Astrocyte (in vitro differentiated cells and primary cell): ENCODE data around the gene SPAG9. TPM values are rescaled to one million over a fixed set of nuclear protein-coding genes. Genes with fewer than 3 reads are reported as not detected.

Experiments used
- DNase-seq: peaks from one replicate; pipeline ENCODE4 v3.0.0-alpha.2; 2010; ENCODE audit warnings: low read depth
- FAIRE-seq: peaks from 2 replicates; lab custom pipeline; 2011; peaks lifted over from hg19 to GRCh38; lab: Jason Lieb, UNC
- H2AFZ ChIP-seq: 2 replicates; pipeline ENCODE4 v1.6.0; 2012; ENCODE audit warnings: low read depth, low read length, inconsistent platforms
- H3K27ac ChIP-seq: 2 replicates; pipeline ENCODE4 v1.5.1; 2011; ENCODE audit warnings: low read depth, low read length, inconsistent platforms
- H3K27me3 ChIP-seq: 2 replicates; pipeline ENCODE4 v1.6.0; 2011; ENCODE audit warnings: low read length, inconsistent platforms; ENCODE audit not compliant: insufficient read depth
- H3K36me3 ChIP-seq: 2 replicates; pipeline ENCODE4 v1.5.1; 2011; ENCODE audit warnings: low read length, inconsistent platforms; ENCODE audit not compliant: insufficient read depth
- H3K4me1 ChIP-seq: 2 replicates; pipeline ENCODE4 v1.5.1; 2011; ENCODE audit warnings: low read length, inconsistent platforms; ENCODE audit not compliant: insufficient read depth
- H3K4me2 ChIP-seq: 2 replicates; pipeline ENCODE4 v1.6.0; 2012; ENCODE audit warnings: low read length, inconsistent platforms
- H3K4me3 ChIP-seq: 2 replicates; pipeline ENCODE4 v1.5.1; 2011; ENCODE audit warnings: low read depth, mild to moderate bottlenecking, low read length, inconsistent platforms; ENCODE audit not compliant: insufficient read depth
- H3K79me2 ChIP-seq: 2 replicates; pipeline ENCODE4 v1.6.0; 2012; ENCODE audit warnings: mild to moderate bottlenecking, low read length, inconsistent platforms; ENCODE audit not compliant: insufficient read depth
- H3K9ac ChIP-seq: 2 replicates; pipeline ENCODE4 v1.6.0; 2012; ENCODE audit warnings: mild to moderate bottlenecking, low read length, inconsistent platforms
- H3K9me3 ChIP-seq: 2 replicates; pipeline ENCODE4 v1.5.1; 2012; ENCODE audit warnings: low read depth, mild to moderate bottlenecking, low read length, inconsistent platforms; ENCODE audit not compliant: insufficient read depth
- H4K20me1 ChIP-seq: 2 replicates; pipeline ENCODE4 v1.6.0; 2012; ENCODE audit warnings: low read length, inconsistent platforms; ENCODE audit not compliant: insufficient read depth
- H3K27ac Mint-ChIP-seq: one replicate; pipeline ENCODE4 v1.8.0; 2021; ENCODE audit warnings: mild to moderate bottlenecking, mixed read lengths; ENCODE audit not compliant: unreplicated experiment
- H3K27me3 Mint-ChIP-seq: one replicate; pipeline ENCODE4 v1.8.0; 2021; ENCODE audit warnings: low read depth, mixed read lengths; ENCODE audit not compliant: unreplicated experiment
- H3K36me3 Mint-ChIP-seq: one replicate; pipeline ENCODE4 v1.8.0; 2021; ENCODE audit warnings: low read depth, mixed read lengths; ENCODE audit not compliant: unreplicated experiment
- H3K4me1 Mint-ChIP-seq: one replicate; pipeline ENCODE4 v1.8.0; 2021; ENCODE audit warnings: low read depth, mixed read lengths; ENCODE audit not compliant: unreplicated experiment
- H3K4me3 Mint-ChIP-seq: one replicate; pipeline ENCODE4 v1.8.0; 2021; ENCODE audit warnings: mild to moderate bottlenecking, moderate library complexity, mixed read lengths; ENCODE audit not compliant: unreplicated experiment
- H3K9me3 Mint-ChIP-seq: one replicate; pipeline ENCODE4 v1.8.0; 2021; ENCODE audit warnings: mild to moderate bottlenecking, mixed read lengths; ENCODE audit not compliant: unreplicated experiment
- CTCF ChIP-seq: IDR thresholded peaks from 2 replicates; pipeline ENCODE4 v1.5.1; 2011; ENCODE audit warnings: low read depth, mild to moderate bottlenecking, inconsistent platforms, low read length, moderate library complexity; ENCODE audit not compliant: insufficient read depth
- EZH2 ChIP-seq: IDR thresholded peaks from 2 replicates; pipeline ENCODE4 v1.6.1; 2012; ENCODE audit warnings: mild to moderate bottlenecking, low read length, inconsistent platforms; ENCODE audit not compliant: insufficient read depth
- total RNA-seq: library from RNA; stranded (reverse); gene quantifications from 2 replicates; pipeline ENCODE4 v1.2.1, GENCODE V29; 2021

SPAG9 gene
- total RNA-seq, 1 donor from 2014 or later, result 102 TPM

DNA sequence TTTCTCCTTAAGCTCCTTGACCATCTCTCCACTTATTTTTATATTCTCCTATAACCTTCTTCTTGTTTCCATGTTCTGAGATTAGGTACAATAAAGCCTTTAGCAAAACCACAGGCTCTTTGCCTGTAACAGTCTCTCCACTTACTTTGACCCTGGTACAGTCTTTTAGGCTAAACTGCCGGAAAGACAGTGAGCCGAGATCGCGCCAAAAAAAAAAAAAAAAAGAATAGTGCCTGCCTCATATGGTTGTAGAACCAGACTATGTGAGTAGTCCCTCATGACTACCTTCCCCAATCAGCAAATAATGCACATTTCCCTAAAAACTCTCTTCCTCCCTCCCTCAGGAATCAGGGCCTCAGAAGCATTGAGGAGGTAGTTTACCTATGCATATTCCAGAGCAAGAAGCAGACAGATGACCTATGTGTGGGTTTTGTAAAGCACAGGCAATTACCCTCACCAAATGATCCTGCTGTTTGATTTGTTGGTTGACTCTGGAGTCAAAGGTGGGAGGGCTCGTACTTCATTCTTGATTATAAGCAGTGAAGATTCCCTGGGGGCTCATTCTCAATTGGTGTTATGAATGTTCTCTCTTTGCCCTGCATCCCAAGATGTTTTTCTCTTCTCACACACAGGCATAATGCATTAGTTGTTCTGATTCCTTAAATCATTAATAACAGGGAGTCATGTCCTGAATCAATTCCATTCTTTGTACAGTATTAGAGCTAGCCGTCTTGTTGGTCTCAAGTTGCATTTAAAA is 23.8 kb upstream of the SPAG9 start:
- H2AFZ ChIP-seq, result no peak overlapping the region

GRCh38 chr17:51142597-51142996 is 21.9 kb upstream of the SPAG9 start:
- no peaks in the 10 kb centered on the region for H3K36me3 Mint-ChIP-seq
- DNase-seq (no peak), FAIRE-seq (no peak)
- Histone ChIP-seq H3K27me3 (no peaks in the 10 kb centered on the region), H3K9me3 (no peaks in the 10 kb centered on the region), H3K4me3 (no peak overlapping the region), H3K36me3 (no peaks in the 10 kb centered on the region), H3K4me2 (no peak overlapping the region), H2AFZ (no peak overlapping the region), H3K4me1 (no peaks in the 10 kb centered on the region), H3K27ac (no peak overlapping the region), H3K79me2 (no peaks in the 10 kb centered on the region), H4K20me1 (no peaks in the 10 kb centered on the region), H3K9ac (no peak overlapping the region)
- no peak overlapping the region for H3K4me3 Mint-ChIP-seq
- TF ChIP-seq EZH2 (no peak), CTCF (no peak)
- no peaks in the 10 kb centered on the region for H3K9me3 Mint-ChIP-seq
- no peak overlapping the region for H3K27ac Mint-ChIP-seq
- no peaks in the 10 kb centered on the region for H3K27me3 Mint-ChIP-seq
- H3K4me1 Mint-ChIP-seq, result peaks cover 3% of the 10 kb centered on the region

More for the DNA sequence above, 23.8 kb upstream of the SPAG9 start:
- Mint-ChIP-seq H3K4me1 (peaks cover 6% of the 10 kb centered on the region), H3K27me3 (no peaks in the 10 kb centered on the region), H3K9me3 (no peaks in the 10 kb centered on the region), H3K36me3 (no peaks in the 10 kb centered on the region), H3K4me3 (no peak overlapping the region), H3K27ac (no peak overlapping the region)
- H3K79me2 ChIP-seq, result no peaks in the 10 kb centered on the region
- no peak for FAIRE-seq
- no peak overlapping the region for H3K4me3 ChIP-seq
- no peak for DNase-seq
- H3K27me3 ChIP-seq, result no peaks in the 10 kb centered on the region
- TF ChIP-seq EZH2 (no peak), CTCF (no peak)
- H3K36me3 ChIP-seq, result no peaks in the 10 kb centered on the region
- no peaks in the 10 kb centered on the region for H4K20me1 ChIP-seq
- no peak overlapping the region for H3K27ac ChIP-seq
- no peak overlapping the region for H3K9ac ChIP-seq
- H3K4me1 ChIP-seq, result no peaks in the 10 kb centered on the region
- H3K4me2 ChIP-seq, result no peak overlapping the region
- H3K9me3 ChIP-seq, result no peaks in the 10 kb centered on the region

- H3K4me1 ChIP-seq, result no peaks in the 10 kb centered on the region
- FAIRE-seq (no peak), DNase-seq (no peak)
- no peaks in the 10 kb centered on the region for H3K36me3 ChIP-seq
- no peak overlapping the region for H3K9ac ChIP-seq
- Mint-ChIP-seq H3K27ac (no peak overlapping the region), H3K4me3 (no peak overlapping the region), H3K27me3 (no peaks in the 10 kb centered on the region), H3K4me1 (peaks cover 8% of the 10 kb centered on the region), H3K36me3 (no peaks in the 10 kb centered on the region), H3K9me3 (no peaks in the 10 kb centered on the region)
- TF ChIP-seq CTCF (no peak), EZH2 (no peak)
- H3K79me2 ChIP-seq, result no peaks in the 10 kb centered on the region
- H3K9me3 ChIP-seq, result no peaks in the 10 kb centered on the region
- no peak overlapping the region for H2AFZ ChIP-seq
- no peak overlapping the region for H3K4me3 ChIP-seq
- no peak overlapping the region for H3K27ac ChIP-seq
- no peak overlapping the region for H3K4me2 ChIP-seq
- H3K27me3 ChIP-seq, result no peaks in the 10 kb centered on the region
- no peaks in the 10 kb centered on the region for H4K20me1 ChIP-seq
Observed at GRCh38 chr17:51135956-51136355, 15.3 kb upstream of the SPAG9 start.
